DND-41 (cell line): Measurements from ENCODE around the gene JAK3.

ENCODE experiments used
- CTCF ChIP-seq: IDR thresholded peaks from 2 replicates; pipeline ENCODE4 v1.5.1; 2012; ENCODE audit warnings: borderline replicate concordance, low read length, moderate library complexity, mild to moderate bottlenecking; ENCODE audit not compliant: poor library complexity, severe bottlenecking; ENCODE audit errors: extremely low read depth
- EZH2 ChIP-seq: IDR thresholded peaks from 3 replicates; pipeline ENCODE4 v1.6.1; 2012; ENCODE audit warnings: borderline replicate concordance, low read depth, mild to moderate bottlenecking, moderate library complexity, low read length, inconsistent platforms; ENCODE audit not compliant: severe bottlenecking

GRCh38 chr19:17817668-17818363, 30.0 kb downstream of the JAK3 start:
- TF ChIP-seq EZH2 (no peak), CTCF (no peak)
